ENCODE measurements around the gene CPLX4. TPM values are rescaled to one million over a fixed set of nuclear protein-coding genes. Genes with fewer than 3 reads are reported as not detected.

CPLX4 gene
- total and polyA plus RNA-seq, 2 donors (not counting 1 experiment from before 2014, with no cell fraction given) = not detected

DNA sequence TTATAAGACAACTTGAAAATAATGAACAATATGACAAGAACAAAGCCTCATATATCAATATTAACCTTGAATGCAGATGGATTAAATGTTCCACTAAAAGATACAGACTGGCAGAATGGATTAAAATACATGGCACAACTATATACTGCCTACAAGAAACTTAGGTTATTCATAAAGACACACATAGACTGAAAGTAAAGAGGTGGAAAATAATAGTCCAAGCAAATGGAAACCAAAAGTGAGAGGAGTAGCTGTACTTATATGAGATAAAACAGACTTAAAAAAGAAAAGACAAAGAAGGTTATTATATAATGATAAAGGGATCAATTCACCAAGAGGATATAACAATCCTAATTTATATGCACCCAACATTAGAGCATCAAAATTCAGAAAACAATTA is 22.4 kb upstream of the CPLX4 start:
- H3K27ac Mint-ChIP-seq = no peak overlapping the region
- Histone ChIP-seq H3K4me2 (replicated peaks; ENCODE audit: low read depth, low read length, poor library complexity, severe bottlenecking) (no peak overlapping the region), H3K4me3 (ENCODE audit: control extremely low read depth in 1 of 5, extremely low read depth in 1 of 5, insufficient read depth in 1 of 5, low read depth in 2 of 5, low read length in 4 of 5) (no peak overlapping the region), H3K27me3 (replicated peaks in 1 of 4; ENCODE audit: control extremely low read depth in 1 of 4, control insufficient read depth in 3 of 4, insufficient read depth in 4 of 4, low read length in 3 of 4) (no peaks in the 10 kb centered on the region), H2AFZ (ENCODE audit: insufficient read depth, low read depth, low read length, poor library complexity, severe bottlenecking) (no peak overlapping the region), H3K27ac (ENCODE audit: low read length in 2 of 2) (no peak overlapping the region), H3K4me1 (ENCODE audit: control insufficient read depth in 2 of 2, insufficient read depth in 2 of 2, low read length in 2 of 2) (no peaks in the 10 kb centered on the region), H4K20me1 (ENCODE audit: control insufficient read depth, insufficient read depth, low read length, poor library complexity, severe bottlenecking) (no peaks in the 10 kb centered on the region), H3K9me3 (ENCODE audit: control extremely low read depth in 1 of 3, control insufficient read depth in 2 of 3, insufficient read depth in 1 of 3, low read length in 2 of 3) (peaks cover 0 to 16% (median 7%) of the 10 kb centered on the region in 3 donors), H3K79me2 (ENCODE audit: control insufficient read depth, insufficient read depth, low read length) (no peaks in the 10 kb centered on the region), H3K36me3 (replicated peaks in 1 of 2; ENCODE audit: control extremely low read depth in 1 of 2, control insufficient read depth in 1 of 2, extremely low read depth in 1 of 2, insufficient read depth in 2 of 2, low read length in 1 of 2) (peaks cover 19 to 72% of the 10 kb centered on the region in 2 experiments), H3K9ac (ENCODE audit: low read length) (no peak overlapping the region)
- no peak for ATAC-seq (ENCODE audit: low read depth)
- CTCF ChIA-PET = no interaction called here
- DNase-seq = no peak
- TF ChIP-seq EZH2 (IDR thresholded peaks at IDR 0.05; ENCODE audit: borderline replicate concordance, insufficient read depth, low read depth, low read length, poor library complexity, severe bottlenecking) = no peak
- no peak for TF ChIP-seq CTCF (IDR thresholded peaks at IDR 0.05)
- no peak overlapping the region for H3K4me3 Mint-ChIP-seq
- H3K9me3 Mint-ChIP-seq (ENCODE audit: insufficient read depth) = peaks cover 10% of the 10 kb centered on the region
- POLR2A ChIA-PET = no interaction called here
- H3K4me1 Mint-ChIP-seq = no peaks in the 10 kb centered on the region
- intact Hi-C loops (cut with micrococcal nuclease) = no loop called here
- H3K27me3 Mint-ChIP-seq = no peaks in the 10 kb centered on the region

- intact Hi-C loops (cut with micrococcal nuclease) = no loop called here
- no peaks in the 10 kb centered on the region for H3K79me2 ChIP-seq (ENCODE audit: control insufficient read depth, insufficient read depth, low read length)
- POLR2A ChIA-PET = no interaction called here
These were observed 21.9 kb upstream of the CPLX4 start for GRCh38 chr18:59340312-59340711.

More at GRCh38 chr18:59340312-59340711, 21.9 kb upstream of the CPLX4 start:
- Mint-ChIP-seq H3K27ac (no peak overlapping the region), H3K4me3 (no peak overlapping the region), H3K9me3 (ENCODE audit: insufficient read depth) (peaks cover 10% of the 10 kb centered on the region), H3K4me1 (no peaks in the 10 kb centered on the region), H3K27me3 (no peaks in the 10 kb centered on the region)
- Histone ChIP-seq H3K9me3 (ENCODE audit: control extremely low read depth in 1 of 3, control insufficient read depth in 2 of 3, insufficient read depth in 1 of 3, low read length in 2 of 3) (peaks cover 0 to 13% (median 7%) of the 10 kb centered on the region in 3 donors), H3K36me3 (replicated peaks in 1 of 2; ENCODE audit: control extremely low read depth in 1 of 2, control insufficient read depth in 1 of 2, extremely low read depth in 1 of 2, insufficient read depth in 2 of 2, low read length in 1 of 2) (peaks cover 14 to 71% of the 10 kb centered on the region in 2 experiments), H3K4me2 (replicated peaks; ENCODE audit: low read depth, low read length, poor library complexity, severe bottlenecking) (no peak overlapping the region), H4K20me1 (ENCODE audit: control insufficient read depth, insufficient read depth, low read length, poor library complexity, severe bottlenecking) (no peaks in the 10 kb centered on the region), H2AFZ (ENCODE audit: insufficient read depth, low read depth, low read length, poor library complexity, severe bottlenecking) (no peak overlapping the region), H3K9ac (ENCODE audit: low read length) (no peak overlapping the region), H3K4me1 (ENCODE audit: control insufficient read depth in 2 of 2, insufficient read depth in 2 of 2, low read length in 2 of 2) (no peaks in the 10 kb centered on the region), H3K4me3 (ENCODE audit: control extremely low read depth in 1 of 5, extremely low read depth in 1 of 5, insufficient read depth in 1 of 5, low read depth in 2 of 5, low read length in 4 of 5) (no peak overlapping the region), H3K27me3 (replicated peaks in 1 of 4; ENCODE audit: control extremely low read depth in 1 of 4, control insufficient read depth in 3 of 4, insufficient read depth in 4 of 4, low read length in 3 of 4) (no peaks in the 10 kb centered on the region), H3K27ac (ENCODE audit: low read length in 2 of 2) (no peak overlapping the region)
- CTCF ChIA-PET = no interaction called here
- DNase-seq (no peak), ATAC-seq (ENCODE audit: low read depth) (no peak)
- no CpG with 5 or more reads among the region's 2 CpGs for WGBS (ENCODE audit: insufficient coverage)
- TF ChIP-seq EZH2 (IDR thresholded peaks at IDR 0.05; ENCODE audit: borderline replicate concordance, insufficient read depth, low read depth, low read length, poor library complexity, severe bottlenecking) = no peak
- TF ChIP-seq CTCF (IDR thresholded peaks at IDR 0.05) = no peak

Measured in B cell (primary cell).